Esophagus squamous epithelium (tissue), 4 donors: Measurements from ENCODE around the gene SNX9.

Source experiments
- POLR2A ChIP-seq, 4 donors: fragments of 450-650 bp; IDR thresholded peaks; one replicate each; pipeline ENCODE4 v1.6.1; 2017; ENCODE audit warnings: antibody characterized with exemption in 4 of 4, mild to moderate bottlenecking in 4 of 4, moderate library complexity in 3 of 4
- TF ChIP-seq, protein P1 (sequence below), 6 experiments: fragments of 450-650 bp in 4 of 6; fragments of 200-600 bp in 2 of 6; sonication (generic) in 2 of 6; IDR thresholded peaks; one replicate each; pipeline ENCODE4 v1.5.1; 2016 to 2019; ENCODE audit warnings: antibody characterized with exemption in 6 of 6, mild to moderate bottlenecking in 4 of 6, moderate library complexity in 4 of 6

DNA sequence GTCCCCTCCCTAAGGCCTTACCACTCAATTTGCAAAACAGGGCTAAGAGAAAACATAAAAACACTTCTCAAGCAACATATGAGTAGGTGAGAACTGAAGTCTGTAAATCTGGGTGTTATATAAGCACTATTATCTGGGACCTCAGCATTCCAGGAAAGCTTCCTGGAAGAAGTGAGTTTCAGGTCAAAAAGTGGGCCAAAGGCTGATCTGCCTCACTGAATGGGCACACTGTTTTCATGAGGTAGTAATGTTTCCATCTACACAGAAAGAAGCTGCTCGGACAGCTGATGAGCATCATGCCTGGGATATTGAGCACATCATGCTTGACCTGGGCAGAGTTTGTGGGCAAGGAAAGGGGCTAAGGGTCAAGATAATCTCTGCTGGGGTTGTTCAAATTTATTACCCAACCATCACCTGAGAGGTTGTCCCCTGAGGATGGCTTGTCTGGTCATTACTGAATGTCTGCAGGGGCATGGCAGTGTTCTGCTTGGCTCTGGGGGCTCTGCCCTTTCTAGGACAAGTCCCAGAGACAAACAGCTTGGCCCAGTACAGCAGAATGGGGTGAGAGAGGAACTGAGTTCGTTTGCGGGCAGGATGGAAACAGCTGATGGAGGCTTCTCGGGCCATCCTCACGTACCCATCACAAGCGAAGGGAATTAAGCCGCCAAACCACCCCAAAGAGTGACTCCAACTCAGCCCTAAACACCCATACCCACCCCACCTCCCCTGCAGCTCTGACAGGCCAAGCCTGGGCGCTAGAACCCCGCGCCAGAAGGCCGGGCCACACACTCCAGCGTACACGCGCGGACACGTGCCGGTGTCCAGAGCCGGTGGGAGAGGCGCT is 157.5 kb downstream of the SNX9 start:
- TF ChIP-seq, protein P1, sequence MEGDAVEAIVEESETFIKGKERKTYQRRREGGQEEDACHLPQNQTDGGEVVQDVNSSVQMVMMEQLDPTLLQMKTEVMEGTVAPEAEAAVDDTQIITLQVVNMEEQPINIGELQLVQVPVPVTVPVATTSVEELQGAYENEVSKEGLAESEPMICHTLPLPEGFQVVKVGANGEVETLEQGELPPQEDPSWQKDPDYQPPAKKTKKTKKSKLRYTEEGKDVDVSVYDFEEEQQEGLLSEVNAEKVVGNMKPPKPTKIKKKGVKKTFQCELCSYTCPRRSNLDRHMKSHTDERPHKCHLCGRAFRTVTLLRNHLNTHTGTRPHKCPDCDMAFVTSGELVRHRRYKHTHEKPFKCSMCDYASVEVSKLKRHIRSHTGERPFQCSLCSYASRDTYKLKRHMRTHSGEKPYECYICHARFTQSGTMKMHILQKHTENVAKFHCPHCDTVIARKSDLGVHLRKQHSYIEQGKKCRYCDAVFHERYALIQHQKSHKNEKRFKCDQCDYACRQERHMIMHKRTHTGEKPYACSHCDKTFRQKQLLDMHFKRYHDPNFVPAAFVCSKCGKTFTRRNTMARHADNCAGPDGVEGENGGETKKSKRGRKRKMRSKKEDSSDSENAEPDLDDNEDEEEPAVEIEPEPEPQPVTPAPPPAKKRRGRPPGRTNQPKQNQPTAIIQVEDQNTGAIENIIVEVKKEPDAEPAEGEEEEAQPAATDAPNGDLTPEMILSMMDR (IDR thresholded peaks at IDR 0.05) = no peak
- no peak for TF ChIP-seq POLR2A (IDR thresholded peaks at IDR 0.05)
